CD4-positive, alpha-beta T cell treated with Interleukin-12 subunit alpha and Interleukin-12 subunit beta, for 1 hour (primary cell): ENCODE results near the gene TMEM50A.
"Not testable (repeated sequence)": the region's sequence is repeated elsewhere in the genome, so short reads cannot be mapped to it uniquely, and the experiment has no call there.

Experiments used
- DNase-seq: peaks from one replicate; pipeline ENCODE4 v3.0.0-alpha.2; 2020

TMEM50A gene

DNA sequence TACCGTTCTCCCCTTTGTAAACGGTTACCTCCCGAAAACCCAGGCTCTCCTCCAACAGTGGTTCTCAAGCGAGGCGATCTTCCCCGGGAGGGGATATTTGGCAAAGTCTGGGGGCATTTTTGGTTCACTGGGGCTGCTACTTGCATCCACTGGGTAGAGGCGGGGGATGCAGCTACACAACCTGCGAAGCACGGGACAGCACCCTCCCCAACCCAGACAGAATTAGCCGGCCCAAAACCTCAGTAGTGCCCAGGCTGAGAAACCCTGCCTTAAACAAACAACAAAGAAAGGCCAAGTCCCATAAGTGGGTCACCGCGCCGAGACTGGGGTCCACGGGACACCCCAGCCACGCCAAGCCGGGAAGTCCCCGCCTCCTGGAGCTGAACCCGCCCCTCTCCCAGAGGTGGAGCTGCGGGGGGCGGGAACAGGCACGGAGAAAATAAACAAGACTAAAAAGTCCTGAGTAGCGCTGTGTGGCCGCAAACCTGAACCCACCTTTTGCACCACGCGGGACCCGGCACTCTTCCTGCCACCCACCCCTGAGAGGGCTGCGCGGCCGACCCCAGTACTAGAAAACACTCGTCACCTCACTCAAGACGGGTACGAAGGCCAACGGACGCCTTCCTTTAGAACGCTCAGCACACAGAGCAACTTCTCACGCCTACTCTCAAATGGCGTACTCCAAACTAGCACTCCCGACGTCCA is 499 bp upstream of the TMEM50A start:
- peak; percentile 48 for DNase-seq

DNA sequence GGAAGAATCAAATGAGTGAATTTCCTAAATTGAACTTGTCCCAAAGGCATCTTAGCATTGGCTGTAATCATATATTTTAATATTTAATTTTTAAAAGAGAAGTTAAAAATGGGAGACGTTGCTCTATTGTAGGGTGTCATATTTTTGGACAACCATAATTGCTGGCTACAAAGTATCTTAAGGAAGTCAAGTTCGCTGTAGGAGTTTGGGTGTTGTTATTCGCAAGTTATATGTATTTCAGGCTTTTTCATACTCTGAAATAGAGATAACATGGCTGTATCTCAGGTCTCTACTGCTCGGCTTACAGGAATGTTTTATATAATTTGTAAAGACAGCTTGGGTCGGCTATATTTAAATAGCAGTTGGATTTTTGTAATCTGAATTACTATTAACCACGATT is 852 bp downstream of the TMEM50A start:
- DNase-seq, result no peak

DNA sequence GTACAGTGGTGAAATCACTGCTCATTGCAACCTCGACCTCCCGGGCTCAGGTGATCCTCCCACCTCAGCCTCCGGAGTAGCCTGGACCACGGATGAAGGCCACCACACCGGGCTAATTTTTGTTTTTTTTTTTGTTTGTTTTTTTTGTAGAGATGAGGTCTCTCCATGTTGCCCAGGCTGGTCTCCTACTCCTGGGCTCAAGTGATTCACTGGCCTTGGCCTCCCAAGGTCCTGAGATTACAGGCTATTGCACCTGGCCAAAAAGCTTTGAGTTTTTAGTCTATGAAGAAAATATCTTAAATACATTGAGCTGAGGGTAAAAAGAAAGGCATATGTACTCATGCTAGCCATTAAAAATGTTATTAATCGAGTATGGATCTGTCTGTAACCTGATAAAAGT is 3.6 kb downstream of the TMEM50A start:
- no peak for DNase-seq

DNA sequence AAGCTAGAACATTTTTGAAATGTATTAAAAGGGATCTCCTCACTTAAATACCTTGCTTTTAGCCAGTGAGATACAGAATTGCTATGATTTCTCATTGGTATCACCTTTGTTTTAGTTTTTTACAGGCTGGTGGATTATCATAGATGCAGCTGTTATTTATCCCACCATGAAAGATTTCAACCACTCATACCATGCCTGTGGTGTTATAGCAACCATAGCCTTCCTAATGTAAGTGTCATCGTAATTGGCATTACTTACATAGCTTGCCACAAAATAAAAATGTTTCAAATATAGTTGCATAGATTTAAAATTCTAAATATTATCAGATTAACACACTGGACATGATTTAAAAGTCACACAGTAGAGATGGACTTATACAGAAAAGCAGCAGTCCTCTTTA is 4.7 kb downstream of the TMEM50A start:
- no peak for DNase-seq

DNA sequence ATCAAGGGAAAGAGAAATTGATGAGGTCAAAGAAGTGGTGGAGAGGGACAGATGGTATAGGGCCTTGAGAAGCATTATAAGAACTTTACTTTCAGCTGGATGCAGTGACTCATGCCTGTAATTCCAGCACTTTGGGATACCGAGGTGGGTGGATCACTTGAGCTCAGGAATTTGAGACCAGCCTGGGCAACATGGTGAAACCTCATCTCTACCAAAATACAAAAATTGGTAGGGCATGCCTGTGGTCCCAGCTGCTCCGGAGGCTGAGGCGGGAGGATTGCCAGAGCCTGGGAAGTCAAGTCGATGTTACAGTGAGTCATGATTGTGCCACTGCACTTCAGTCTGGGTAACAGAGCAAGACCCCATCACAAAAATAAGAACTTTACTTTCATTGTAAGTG is 5.7 kb downstream of the TMEM50A start:
- no peak for DNase-seq

DNA sequence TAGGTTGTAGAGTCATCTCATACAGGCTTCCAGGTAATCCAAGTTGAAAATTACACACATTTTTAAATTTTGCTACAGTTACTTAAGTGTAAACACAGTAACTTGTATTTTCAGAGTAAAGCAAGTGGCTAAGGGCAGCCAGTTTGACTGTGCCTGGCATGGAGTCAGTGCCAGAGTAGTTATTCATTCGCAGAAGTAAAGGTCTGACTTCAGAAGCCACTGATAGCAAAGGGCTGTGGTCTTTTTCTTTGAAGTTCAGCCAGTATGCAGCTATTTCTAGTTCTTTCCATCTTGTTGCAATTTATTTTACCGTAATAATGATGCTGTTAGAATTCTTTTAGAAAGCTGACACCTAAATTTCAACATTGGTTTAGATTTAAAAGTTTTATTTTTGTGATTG is 9.4 kb downstream of the TMEM50A start:
- no peak for DNase-seq

DNA sequence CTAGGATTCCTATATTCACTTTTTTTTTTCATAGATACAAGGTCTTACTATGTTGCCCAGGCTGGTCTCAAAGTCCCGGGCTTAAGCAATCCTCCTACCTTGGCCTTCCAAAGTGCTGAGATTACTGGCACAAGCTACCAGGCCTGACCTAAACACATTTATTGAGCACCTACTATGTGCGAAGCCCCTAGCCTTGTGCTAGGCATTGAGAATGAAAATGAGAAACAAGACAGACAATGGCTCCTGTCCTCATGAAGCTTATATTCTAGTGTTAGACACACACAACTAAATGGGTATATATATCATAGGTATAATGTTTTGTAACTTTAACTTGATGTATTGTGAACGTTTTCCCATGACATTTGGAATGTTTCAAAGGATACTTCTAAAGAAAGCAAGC is 11.5 kb downstream of the TMEM50A start:
- no peak for DNase-seq

DNA sequence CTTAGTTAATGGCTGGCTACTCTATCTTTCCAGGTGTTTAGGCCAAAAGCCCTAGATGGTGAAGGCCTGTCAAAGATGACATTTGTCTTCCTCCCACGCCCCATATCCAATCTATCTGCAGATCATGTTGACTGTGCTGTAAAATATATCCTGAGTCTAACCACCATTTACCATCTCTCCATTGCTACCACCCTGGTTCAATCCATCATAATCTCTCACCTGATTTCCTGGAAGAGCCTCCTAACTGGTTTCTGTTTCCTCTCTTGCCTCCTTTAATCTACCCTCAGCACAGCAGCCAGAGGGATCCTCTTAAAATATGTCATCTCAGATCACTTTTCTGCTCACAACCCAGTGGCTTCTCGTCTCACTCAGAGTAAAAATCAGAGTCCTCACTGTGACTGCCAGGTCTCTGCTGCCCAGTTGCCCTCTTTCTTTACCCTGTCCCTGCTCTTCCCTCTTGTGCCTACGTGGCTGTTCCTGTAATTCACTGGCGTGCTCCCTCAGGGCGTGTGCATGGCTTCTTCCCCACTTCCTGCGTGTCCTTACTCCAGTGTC is 17.8 kb downstream of the TMEM50A start:
- DNase-seq, result no peak

DNA sequence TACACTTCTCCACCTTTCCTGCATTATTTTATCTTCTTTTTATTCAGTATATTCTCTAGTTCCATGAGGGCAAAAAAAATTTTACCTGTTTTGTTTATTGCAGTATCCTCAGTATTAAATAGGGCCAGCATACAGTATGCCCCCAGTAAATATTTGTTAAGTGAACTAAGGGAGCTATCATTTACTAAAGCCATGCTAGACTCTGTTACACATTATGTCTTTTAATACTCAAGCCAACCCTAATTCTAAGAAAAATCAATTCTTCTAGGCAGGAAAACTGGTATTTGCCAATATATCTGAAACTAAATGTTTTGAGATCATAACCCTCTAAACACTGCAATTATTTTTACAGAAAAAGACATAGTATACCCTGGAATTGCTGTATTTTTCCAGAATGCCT is 18.3 kb downstream of the TMEM50A start:
- no peak for DNase-seq

DNA sequence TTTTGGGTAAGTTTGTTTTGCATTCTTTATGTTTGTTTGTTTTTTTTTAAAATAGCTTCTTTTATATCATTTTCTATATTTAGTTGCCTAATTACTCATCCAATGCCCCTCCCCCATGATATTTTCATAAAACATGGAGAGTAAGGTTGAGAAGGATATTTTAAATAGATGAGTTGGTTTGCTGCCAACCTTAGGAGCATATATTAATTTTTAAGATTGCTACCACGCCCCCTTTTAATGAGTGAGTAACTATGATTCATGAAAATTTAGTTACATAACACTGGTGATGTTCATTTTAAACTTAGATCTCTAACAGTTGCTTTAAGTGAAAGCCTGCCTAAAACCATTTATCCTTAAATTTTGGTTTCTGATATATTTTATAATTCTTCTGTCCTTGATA is 18.7 kb downstream of the TMEM50A start:
- DNase-seq, result peak; percentile 6

DNA sequence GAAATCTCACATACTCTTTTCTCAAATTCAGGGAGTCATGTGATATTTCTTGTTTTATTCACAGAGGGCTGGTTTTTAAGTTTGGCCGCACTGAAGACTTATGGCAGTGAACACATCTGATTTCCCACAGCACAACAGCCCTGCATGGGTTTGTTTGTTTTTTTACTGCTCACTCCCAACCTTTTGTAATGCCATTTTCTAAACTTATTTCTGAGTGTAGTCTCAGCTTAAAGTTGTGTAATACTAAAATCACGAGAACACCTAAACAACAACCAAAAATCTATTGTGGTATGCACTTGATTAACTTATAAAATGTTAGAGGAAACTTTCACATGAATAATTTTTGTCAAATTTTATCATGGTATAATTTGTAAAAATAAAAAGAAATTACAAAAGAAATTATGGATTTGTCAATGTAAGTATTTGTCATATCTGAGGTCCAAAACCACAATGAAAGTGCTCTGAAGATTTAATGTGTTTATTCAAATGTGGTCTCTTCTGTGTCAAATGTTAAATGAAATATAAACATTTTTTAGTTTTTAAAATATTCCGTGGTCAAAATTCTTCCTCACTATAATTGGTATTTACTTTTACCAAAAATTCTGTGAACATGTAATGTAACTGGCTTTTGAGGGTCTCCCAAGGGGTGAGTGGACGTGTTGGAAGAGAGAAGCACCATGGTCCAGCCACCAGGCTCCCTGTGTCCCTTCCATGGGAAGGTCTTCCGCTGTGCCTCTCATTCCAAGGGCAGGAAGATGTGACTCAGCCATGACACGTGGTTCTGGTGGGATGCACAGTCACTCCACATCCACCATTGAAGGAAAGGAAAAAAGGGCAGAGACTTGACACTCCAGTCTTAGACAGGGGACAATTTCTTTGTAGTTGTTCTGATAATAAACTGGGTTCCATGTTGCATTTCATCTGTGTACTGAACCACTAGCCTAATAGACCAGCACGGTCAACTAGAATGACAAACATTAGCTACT is 22.8 kb downstream of the TMEM50A start:
- DNase-seq, result no peak

DNA sequence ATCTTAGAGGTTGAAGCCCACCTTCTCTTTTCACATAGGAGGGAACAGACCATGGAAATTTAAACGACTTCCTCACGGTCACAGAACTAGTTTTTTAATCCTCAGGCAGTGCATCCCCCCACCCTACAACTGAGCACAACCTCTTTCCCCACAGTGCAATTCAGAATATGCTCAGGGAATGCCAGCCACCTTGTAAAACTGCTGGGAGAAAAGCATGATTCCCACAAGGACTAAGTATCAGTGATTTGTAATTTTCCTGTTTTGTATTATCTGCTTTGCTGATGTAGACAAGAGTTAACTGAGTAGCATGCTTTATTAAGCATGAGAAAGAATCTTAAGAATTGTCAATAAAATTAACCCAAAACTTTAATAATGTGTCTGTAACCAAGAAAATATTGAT is 23.8 kb downstream of the TMEM50A start:
- DNase-seq, result no peak

DNA sequence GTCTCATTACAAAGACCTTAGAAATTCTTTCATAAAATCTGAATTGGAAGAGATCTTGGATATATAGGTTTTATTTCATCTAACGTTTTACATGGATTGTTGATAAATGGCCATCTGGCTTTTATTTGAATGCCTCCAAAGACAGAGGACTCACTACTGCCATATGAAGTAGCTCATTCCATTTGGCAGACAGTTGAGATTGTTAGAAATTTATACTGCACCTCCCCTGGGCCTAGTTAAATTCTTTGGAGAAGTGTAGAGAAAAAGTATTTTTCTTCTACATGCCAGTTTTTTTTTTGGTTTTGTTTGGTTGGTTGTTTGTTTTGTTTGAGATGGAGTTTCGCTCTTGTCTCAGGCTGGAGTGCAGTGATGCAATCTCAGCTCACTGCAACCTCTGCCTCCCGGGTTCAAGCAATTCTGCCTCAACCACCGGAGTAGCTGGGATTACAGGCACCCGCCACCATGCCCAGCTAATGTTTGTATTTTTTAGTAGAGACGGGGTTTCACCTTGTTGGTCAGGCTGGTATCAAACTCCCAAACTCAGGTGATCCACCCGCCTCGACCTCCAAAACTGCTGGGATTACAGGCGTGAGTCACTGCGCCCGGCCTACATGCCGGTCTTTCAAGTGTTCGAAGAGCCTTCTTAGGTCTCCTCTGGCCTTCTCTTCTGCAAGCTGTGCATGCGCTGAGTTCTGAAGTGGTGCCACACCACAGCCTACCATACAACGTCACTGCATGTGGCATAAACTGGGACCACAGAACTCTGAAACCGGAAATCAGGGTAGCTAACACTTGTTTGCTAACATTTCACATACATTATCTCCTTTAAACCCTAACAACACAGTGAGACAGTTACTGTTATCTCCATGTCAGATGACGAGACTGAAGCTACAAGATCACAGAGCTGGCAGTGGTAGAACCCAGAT is 24.8 kb downstream of the TMEM50A start:
- not testable (repeated sequence) for DNase-seq

DNA sequence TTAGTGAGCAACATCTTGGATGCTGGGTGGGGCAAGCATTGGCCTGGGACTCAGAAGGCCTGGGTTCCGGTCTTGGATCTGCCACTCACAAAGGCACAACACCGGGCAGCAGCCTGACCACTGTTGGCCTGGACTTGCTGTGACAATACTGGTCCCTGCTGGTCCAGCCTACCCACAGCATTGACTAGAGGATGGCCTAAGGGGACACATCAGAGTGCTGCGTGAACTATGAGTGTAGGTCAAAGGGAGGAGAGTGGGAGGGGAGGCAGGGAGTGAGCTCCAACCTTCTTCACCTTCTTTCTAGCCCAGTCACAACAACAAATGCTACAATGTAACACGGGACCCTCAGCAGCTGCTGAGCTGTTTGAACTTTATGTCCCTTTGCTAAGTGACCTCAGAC is 31.1 kb downstream of the TMEM50A start:
- DNase-seq, result no peak

DNA sequence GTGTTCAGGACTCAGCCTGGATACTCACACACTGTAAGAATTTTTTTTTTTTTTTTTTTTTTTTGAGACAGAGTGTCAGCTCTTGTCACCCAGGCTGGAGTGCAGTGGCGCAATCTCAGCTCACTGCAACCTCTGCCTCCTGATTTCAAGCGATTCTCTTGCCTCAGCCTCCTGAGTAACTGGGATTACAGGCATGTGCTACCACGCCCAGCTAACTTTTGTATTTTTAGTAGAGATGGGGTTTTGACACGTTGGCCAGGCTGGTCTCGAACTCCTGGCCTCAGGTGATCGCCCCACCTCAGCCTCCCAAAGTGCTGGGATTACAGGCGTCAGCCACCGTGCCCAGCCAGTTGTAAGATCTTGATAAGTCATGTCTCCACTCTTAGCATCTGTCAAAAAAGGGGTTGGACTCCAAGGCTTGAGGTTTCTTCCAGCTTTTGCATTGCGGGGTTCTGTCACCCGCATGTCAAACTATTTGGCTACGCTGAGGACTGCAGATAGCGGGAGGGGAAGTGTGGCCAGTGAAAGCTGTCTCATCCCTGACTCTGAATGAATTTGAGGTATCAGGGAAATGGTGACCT is 31.6 kb downstream of the TMEM50A start:
- not testable (repeated sequence) for DNase-seq

DNA sequence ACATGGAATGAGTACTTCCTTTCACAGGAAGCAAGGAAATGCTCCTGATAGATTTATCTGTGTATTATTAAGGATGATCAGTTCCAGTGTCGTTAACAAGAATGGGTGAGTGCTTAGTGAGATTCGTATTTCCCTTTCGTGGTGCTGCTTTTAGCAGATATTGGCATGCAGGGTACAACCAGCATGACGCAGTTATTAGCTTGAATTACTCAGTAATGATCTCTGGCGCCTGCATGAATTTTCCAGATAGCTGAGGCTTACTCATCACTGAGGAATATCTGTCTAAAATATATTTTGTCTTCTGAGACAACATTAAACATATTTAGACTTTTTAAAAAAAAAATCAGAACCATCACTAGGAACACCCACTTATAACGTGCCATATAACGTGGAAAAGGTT is 33.6 kb downstream of the TMEM50A start:
- DNase-seq, result not testable (repeated sequence)

DNA sequence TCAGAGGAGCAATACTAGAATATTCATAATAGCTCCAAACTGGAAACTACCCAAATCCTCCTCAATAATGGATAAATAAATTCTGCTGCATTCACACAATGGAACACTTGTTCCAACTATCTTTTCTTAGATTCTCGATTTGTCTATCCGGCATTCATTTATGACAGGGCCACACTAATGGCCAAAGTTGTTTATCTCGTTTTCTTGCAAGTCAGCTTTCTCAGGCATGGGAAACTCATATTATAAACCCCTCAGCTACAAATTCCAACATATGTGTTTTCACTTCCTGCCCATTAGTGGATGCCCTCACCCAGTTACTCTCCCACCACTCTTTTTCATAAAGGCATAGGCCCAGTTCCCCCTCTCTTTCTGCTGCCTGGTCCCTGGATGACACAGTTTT is 40.2 kb downstream of the TMEM50A start:
- not testable (repeated sequence) for DNase-seq

DNA sequence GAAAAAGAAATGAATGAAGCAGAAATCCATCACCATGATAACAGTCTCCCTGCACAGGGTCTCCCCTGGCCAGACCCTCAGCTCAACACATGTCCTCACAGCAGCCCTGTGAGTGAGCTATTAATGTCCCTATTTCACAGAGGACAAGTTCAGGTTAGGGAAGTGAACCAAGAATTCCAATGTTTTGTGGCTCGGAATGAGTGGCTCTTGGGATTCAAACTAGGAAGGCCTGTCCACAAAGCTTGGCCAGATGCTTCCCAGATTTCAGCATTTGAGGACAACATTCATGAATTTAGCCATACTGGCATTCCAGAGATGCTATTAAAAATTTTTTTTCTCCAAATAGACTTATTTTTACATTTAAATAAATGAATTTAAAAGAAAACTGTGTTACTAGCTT is 44.4 kb downstream of the TMEM50A start:
- DNase-seq, result not testable (repeated sequence)

DNA sequence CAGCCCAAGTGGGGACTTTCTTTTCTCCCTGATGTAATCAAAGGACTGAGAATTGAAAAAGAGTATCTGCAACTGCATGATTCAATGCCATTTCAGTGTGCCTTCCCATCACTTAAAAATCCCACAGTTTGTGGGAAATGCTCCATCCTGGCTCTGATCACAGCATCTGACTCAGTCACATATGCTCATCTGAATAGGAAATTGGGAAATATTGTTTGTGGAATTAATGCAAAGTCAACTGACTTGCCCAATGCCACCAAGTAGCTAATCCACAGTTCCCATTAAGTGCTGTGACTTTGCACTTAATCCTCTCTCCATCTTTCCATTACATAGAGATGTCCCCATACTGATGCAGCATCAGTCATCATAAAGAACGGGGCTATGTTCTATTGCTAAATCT is 45.0 kb downstream of the TMEM50A start:
- DNase-seq, result not testable (repeated sequence)

DNA sequence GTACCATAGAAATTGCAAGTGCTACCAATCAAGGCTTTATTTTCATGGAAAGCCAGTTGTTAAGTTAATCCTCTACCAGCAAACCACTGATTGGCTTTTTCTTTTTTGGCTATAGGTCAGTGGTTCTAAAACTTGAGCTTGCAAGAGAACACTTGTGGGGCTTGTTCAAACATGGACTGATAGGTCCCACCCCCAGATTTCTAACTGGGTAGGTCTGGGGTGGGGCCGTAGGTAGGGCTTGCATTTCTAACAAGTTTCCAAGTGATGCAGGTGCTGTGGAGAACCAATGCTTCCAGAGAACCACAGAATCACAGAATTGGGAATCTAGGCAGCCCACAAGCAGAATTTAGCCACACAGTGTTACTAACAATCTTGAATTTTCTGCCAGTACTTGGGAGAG is 45.7 kb downstream of the TMEM50A start:
- not testable (repeated sequence) for DNase-seq

DNA sequence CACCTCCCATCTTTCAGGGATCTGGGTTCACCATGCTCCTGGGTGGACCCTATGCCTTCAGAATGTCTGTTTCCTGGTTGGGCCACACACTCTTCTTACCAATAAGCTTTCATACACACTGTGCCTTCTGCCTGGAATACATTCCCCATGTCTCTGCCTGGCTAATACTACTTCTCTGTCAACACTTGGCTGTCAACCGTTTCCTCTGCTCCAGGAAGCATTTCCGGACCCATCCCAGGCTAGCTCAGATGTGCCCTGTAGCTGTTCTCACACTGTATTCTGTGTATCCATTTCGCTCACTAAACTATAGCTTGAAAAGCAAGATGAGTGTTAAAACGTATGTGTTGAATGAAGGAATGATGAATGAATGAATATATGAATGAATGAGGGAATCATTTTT is 49.0 kb downstream of the TMEM50A start:
- DNase-seq, result not testable (repeated sequence)

DNA sequence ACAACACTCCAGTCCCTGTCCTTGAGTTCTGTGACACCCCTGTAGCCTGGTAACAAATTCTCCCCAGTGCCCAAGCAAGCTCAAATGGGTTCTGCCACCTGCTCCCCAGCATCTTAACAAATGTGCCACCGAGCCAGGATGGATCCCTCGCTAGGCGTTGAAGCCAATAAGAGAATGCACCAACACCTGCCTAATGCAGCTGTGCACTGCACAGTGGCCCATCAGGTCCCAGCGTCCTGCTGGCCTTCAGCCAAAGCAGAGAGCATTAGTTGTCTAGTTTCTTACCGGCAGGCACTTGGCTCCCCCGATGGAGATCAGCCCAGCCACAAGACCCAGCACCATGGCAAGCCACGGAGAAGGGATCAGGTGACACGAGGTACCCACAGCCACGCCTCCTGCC is 50.6 kb downstream of the TMEM50A start:
- not testable (repeated sequence) for DNase-seq
